WTC11 (cell line): Measurements from ENCODE around the gene SEMA4D. TPM values are rescaled to one million over a fixed set of nuclear protein-coding genes. Genes with fewer than 3 reads are reported as not detected.

Experiments used
- ATAC-seq: fragments of 200-7000 bp; cut with Tn5 transposase; 2 replicates; pipeline ENCODE4 v1.10.0; 2021; ENCODE audit warnings: mild to moderate bottlenecking, moderate library complexity
- CTCF ChIA-PET: fragments of 300-600 bp; sonication (Branson Sonifier 250); formaldehyde crosslinking; loops from one replicate; lab custom pipeline; 2021; ENCODE audit warnings: antibody characterized with exemption; lab: Charles Lee
- POLR2A ChIA-PET: fragments of 350-600 bp; sonication (Branson Sonifier 250); formaldehyde crosslinking; loops from one replicate; lab custom pipeline; 2021; ENCODE audit warnings: antibody characterized with exemption; lab: Charles Lee
- DNase-seq: peaks from one replicate; pipeline ENCODE4 v3.0.0; 2021; ENCODE audit warnings: low spot score
- H3K27ac Mint-ChIP-seq: 2 replicates; pipeline ENCODE4 v1.8.0; 2021; ENCODE audit warnings: mixed read lengths
- H3K27me3 Mint-ChIP-seq: 2 replicates; pipeline ENCODE4 v1.8.0; 2021; ENCODE audit warnings: low read depth, mild to moderate bottlenecking, moderate library complexity, mixed read lengths
- H3K36me3 Mint-ChIP-seq: 2 replicates; pipeline ENCODE4 v1.8.0; 2021; ENCODE audit warnings: mixed read lengths
- H3K4me1 Mint-ChIP-seq: 2 replicates; pipeline ENCODE4 v1.8.0; 2022; ENCODE audit warnings: mixed read lengths
- H3K4me3 Mint-ChIP-seq: 2 replicates; pipeline ENCODE4 v1.8.0; 2021; ENCODE audit warnings: mild to moderate bottlenecking, moderate library complexity, mixed read lengths
- H3K9me3 Mint-ChIP-seq: 2 replicates; pipeline ENCODE4 v1.8.0; 2021; ENCODE audit warnings: mixed read lengths
- CBFB ChIP-seq: sonication (generic); formaldehyde crosslinking; IDR thresholded peaks from 2 replicates; pipeline ENCODE4 v1.8.1; 2022; ENCODE audit warnings: mild to moderate bottlenecking, low read depth, missing genetic modification reagents
- ELF4 ChIP-seq: sonication (generic); formaldehyde crosslinking; IDR thresholded peaks from 2 replicates; pipeline ENCODE4 v1.8.1; 2022; ENCODE audit warnings: low read depth, mild to moderate bottlenecking, moderate library complexity, missing genetic modification reagents
- FOXK1 ChIP-seq: sonication (generic); formaldehyde crosslinking; IDR thresholded peaks from 2 replicates; pipeline ENCODE4 v1.8.0; 2022; ENCODE audit warnings: mild to moderate bottlenecking, moderate library complexity, missing genetic modification reagents
- JAZF1 ChIP-seq: fragments of 250-450 bp; sonication (Bioruptor Pico); IDR thresholded peaks from 2 replicates; pipeline ENCODE4 v1.9.0; 2021; ENCODE audit warnings: moderate library complexity, mild to moderate bottlenecking, inconsistent platforms
- NFYB ChIP-seq: sonication (generic); formaldehyde crosslinking; conservative IDR thresholded peaks from 2 replicates; pipeline ENCODE4 v1.8.0; 2022; ENCODE audit warnings: low read depth, missing genetic modification reagents
- NR2C2 ChIP-seq: sonication (generic); formaldehyde crosslinking; IDR thresholded peaks from 2 replicates; pipeline ENCODE4 v1.8.0; 2022; ENCODE audit warnings: mild to moderate bottlenecking, missing genetic modification reagents
- NR3C1 ChIP-seq: sonication (generic); formaldehyde crosslinking; conservative IDR thresholded peaks from 2 replicates; pipeline ENCODE4 v1.8.1; 2023; ENCODE audit warnings: low read depth, mild to moderate bottlenecking, missing genetic modification reagents
- SMAD4 ChIP-seq: sonication (generic); formaldehyde crosslinking; IDR thresholded peaks from 2 replicates; pipeline ENCODE4 v1.8.0; 2022; ENCODE audit warnings: mild to moderate bottlenecking, missing genetic modification reagents
- SOX15 ChIP-seq: fragments of 250-450 bp; sonication (Bioruptor Pico); IDR thresholded peaks from 2 replicates; pipeline ENCODE4 v1.9.0; 2021; ENCODE audit warnings: mild to moderate bottlenecking
- ZBTB21 ChIP-seq: sonication (generic); formaldehyde crosslinking; IDR thresholded peaks from 2 replicates; pipeline ENCODE4 v1.8.1; 2023; ENCODE audit warnings: mild to moderate bottlenecking, missing genetic modification reagents, borderline replicate concordance
- total RNA-seq: library from RNA; stranded (reverse); gene quantifications from 3 replicates; pipeline ENCODE4 v1.2.3, GENCODE V29; 2021
- TF ChIP-seq, protein P1 (sequence below): sonication (generic); formaldehyde crosslinking; IDR thresholded peaks from 2 replicates; pipeline ENCODE4 v1.8.1; 2022; ENCODE audit warnings: missing genetic modification reagents, borderline replicate concordance
- TF ChIP-seq, protein P2 (sequence below): fragments of 250-450 bp; sonication (Bioruptor Pico); IDR thresholded peaks from 2 replicates; pipeline ENCODE4 v1.8.0; 2021; ENCODE audit warnings: mild to moderate bottlenecking
- TF ChIP-seq, protein P3 (sequence below): fragments of 250-450 bp; sonication (Bioruptor Pico); IDR thresholded peaks from 2 replicates; pipeline ENCODE4 v1.9.0; 2021; ENCODE audit warnings: moderate library complexity, mild to moderate bottlenecking, inconsistent platforms, borderline replicate concordance
- TF ChIP-seq, protein P4 (sequence below): sonication (generic); formaldehyde crosslinking; IDR thresholded peaks from 2 replicates; pipeline ENCODE4 v1.8.1; 2022; ENCODE audit warnings: low read depth, mild to moderate bottlenecking, moderate library complexity, missing genetic modification reagents, borderline replicate concordance
- TF ChIP-seq, protein P5 (sequence below): sonication (generic); formaldehyde crosslinking; IDR thresholded peaks from 2 replicates; pipeline ENCODE4 v1.8.1; 2023; ENCODE audit warnings: mild to moderate bottlenecking, missing genetic modification reagents, moderate library complexity
- TF ChIP-seq, protein P6 (sequence below): sonication (generic); formaldehyde crosslinking; conservative IDR thresholded peaks from 2 replicates; pipeline ENCODE4 v1.8.1; 2023; ENCODE audit warnings: mild to moderate bottlenecking, low read depth, missing genetic modification reagents, moderate library complexity

The SEMA4D gene
- total RNA-seq, 1 experiment from 2014 or later = 67.8 TPM

DNA sequence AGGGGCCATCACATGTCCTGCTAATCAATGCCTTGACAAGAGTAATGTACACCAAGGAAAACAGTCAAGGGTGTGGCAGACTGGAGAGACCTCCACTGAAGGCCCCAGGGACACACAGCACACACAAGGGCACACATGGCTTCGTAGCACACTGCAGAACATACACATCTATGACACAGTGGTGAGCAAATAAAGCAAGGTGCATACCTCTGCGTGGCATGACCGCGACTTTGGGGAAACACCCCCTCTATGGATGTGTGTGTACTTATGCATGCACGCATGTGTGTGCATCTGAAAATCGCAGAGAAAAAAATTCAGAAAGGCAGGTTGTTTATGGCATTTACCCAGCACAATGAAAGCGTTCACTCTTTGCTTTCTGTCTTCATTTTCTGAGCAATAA, 20.5 kb downstream of the SEMA4D start (continued):
- TF ChIP-seq, protein P1, sequence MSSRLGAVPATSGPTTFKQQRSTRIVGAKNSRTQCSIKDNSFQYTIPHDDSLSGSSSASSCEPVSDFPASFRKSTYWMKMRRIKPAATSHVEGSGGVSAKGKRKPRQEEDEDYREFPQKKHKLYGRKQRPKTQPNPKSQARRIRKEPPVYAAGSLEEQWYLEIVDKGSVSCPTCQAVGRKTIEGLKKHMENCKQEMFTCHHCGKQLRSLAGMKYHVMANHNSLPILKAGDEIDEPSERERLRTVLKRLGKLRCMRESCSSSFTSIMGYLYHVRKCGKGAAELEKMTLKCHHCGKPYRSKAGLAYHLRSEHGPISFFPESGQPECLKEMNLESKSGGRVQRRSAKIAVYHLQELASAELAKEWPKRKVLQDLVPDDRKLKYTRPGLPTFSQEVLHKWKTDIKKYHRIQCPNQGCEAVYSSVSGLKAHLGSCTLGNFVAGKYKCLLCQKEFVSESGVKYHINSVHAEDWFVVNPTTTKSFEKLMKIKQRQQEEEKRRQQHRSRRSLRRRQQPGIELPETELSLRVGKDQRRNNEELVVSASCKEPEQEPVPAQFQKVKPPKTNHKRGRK = no peak
- TF ChIP-seq NFYB (CRISPR knock-in tag) = no peak
- no peak for TF ChIP-seq ELF4 (CRISPR knock-in tag)
- no peak for TF ChIP-seq SMAD4
- TF ChIP-seq NR3C1 = no peak
- TF ChIP-seq, protein P2, sequence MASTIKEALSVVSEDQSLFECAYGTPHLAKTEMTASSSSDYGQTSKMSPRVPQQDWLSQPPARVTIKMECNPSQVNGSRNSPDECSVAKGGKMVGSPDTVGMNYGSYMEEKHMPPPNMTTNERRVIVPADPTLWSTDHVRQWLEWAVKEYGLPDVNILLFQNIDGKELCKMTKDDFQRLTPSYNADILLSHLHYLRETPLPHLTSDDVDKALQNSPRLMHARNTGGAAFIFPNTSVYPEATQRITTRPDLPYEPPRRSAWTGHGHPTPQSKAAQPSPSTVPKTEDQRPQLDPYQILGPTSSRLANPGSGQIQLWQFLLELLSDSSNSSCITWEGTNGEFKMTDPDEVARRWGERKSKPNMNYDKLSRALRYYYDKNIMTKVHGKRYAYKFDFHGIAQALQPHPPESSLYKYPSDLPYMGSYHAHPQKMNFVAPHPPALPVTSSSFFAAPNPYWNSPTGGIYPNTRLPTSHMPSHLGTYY (CRISPR knock-in tag) = no peak
- TF ChIP-seq, protein P3, sequence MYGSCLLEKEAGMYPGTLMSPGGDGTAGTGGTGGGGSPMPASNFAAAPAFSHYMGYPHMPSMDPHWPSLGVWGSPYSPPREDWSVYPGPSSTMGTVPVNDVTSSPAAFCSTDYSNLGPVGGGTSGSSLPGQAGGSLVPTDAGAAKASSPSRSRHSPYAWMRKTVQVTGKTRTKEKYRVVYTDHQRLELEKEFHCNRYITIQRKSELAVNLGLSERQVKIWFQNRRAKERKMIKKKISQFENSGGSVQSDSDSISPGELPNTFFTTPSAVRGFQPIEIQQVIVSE (CRISPR knock-in tag) = no peak
- no peak for TF ChIP-seq SOX15 (CRISPR knock-in tag)
- TF ChIP-seq ZBTB21 = no peak
- no peak for TF ChIP-seq NR2C2
- TF ChIP-seq CBFB (CRISPR knock-in tag) = no peak
- TF ChIP-seq, protein P4, sequence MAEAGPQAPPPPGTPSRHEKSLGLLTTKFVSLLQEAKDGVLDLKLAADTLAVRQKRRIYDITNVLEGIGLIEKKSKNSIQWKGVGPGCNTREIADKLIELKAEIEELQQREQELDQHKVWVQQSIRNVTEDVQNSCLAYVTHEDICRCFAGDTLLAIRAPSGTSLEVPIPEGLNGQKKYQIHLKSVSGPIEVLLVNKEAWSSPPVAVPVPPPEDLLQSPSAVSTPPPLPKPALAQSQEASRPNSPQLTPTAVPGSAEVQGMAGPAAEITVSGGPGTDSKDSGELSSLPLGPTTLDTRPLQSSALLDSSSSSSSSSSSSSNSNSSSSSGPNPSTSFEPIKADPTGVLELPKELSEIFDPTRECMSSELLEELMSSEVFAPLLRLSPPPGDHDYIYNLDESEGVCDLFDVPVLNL (CRISPR knock-in tag) = no peak
- TF ChIP-seq FOXK1 (CRISPR knock-in tag) = no peak
- no peak for TF ChIP-seq JAZF1 (CRISPR knock-in tag)

DNA sequence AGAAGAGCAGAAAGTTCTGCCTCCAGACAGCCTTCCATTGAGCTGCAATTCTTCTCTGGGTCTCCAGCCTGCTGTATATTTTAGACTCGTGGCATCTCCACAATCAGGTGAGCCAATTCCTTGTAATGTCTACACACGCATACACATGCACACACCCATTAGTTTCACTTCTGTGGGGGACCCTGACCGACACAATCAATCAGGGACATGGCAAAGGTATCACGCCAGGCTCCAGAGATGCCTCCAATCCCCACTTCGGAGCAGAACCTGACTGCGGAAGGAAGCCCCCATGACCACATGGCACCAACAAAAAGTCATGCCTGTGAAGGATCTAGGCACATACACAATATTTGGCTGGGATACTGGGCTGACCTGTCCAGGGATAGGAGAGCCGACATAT, 21.4 kb downstream of the SEMA4D start:
- peaks cover 25% of the 10 kb centered on the region for H3K4me1 Mint-ChIP-seq

More for the DNA sequence above, 21.4 kb downstream of the SEMA4D start:
- TF ChIP-seq, protein P5, sequence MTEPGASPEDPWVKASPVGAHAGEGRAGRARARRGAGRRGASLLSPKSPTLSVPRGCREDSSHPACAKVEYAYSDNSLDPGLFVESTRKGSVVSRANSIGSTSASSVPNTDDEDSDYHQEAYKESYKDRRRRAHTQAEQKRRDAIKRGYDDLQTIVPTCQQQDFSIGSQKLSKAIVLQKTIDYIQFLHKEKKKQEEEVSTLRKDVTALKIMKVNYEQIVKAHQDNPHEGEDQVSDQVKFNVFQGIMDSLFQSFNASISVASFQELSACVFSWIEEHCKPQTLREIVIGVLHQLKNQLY (CRISPR knock-in tag) = no peak
- TF ChIP-seq, protein P6, sequence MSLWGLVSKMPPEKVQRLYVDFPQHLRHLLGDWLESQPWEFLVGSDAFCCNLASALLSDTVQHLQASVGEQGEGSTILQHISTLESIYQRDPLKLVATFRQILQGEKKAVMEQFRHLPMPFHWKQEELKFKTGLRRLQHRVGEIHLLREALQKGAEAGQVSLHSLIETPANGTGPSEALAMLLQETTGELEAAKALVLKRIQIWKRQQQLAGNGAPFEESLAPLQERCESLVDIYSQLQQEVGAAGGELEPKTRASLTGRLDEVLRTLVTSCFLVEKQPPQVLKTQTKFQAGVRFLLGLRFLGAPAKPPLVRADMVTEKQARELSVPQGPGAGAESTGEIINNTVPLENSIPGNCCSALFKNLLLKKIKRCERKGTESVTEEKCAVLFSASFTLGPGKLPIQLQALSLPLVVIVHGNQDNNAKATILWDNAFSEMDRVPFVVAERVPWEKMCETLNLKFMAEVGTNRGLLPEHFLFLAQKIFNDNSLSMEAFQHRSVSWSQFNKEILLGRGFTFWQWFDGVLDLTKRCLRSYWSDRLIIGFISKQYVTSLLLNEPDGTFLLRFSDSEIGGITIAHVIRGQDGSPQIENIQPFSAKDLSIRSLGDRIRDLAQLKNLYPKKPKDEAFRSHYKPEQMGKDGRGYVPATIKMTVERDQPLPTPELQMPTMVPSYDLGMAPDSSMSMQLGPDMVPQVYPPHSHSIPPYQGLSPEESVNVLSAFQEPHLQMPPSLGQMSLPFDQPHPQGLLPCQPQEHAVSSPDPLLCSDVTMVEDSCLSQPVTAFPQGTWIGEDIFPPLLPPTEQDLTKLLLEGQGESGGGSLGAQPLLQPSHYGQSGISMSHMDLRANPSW (CRISPR knock-in tag) = no peak
- peaks cover 22% of the 10 kb centered on the region for H3K36me3 Mint-ChIP-seq
- peaks cover 7% of the 10 kb centered on the region; the same call in 1 of the 2 replicates for H3K9me3 Mint-ChIP-seq
- H3K4me3 Mint-ChIP-seq = no peak overlapping the region
- H3K27ac Mint-ChIP-seq = no peak overlapping the region; the same call in 1 of the 2 replicates
- POLR2A ChIA-PET = no interaction called here
- no peaks in the 10 kb centered on the region for H3K27me3 Mint-ChIP-seq
- ATAC-seq = no peak
- CTCF ChIA-PET = no interaction called here
- DNase-seq = no peak
